GM18519 (cell line): Measurements from ENCODE around the gene ERBB4.

ENCODE experiments used
- ATAC-seq: cut with Tn5 transposase; IDR thresholded peaks from one replicate; pipeline ENCODE4 v1.9.1; 2021; ENCODE audit warnings: mild to moderate bottlenecking, moderate library complexity; ENCODE audit not compliant: unreplicated experiment, low FRiP score

ERBB4 gene

DNA sequence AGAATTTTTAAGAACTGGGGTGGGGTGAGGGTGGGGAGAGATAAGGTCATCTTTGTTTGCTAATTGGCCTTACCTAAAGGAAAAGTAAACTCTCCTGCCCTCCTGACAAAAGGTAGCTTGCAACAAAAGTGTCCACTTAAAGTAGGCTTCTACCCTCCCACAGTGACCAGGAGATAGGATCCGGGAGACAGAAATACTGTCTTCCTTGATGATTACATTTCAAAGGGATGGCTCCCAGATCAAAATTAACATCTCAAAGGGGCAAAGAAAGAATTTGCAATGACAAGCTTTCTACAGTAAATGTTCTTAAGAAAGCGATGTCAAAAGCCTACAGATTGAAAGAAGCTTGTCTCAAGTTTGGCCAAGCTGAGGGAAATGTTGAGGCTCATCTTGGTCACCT lies 1206.9 kb downstream of the ERBB4 start:
- no peak for ATAC-seq

DNA sequence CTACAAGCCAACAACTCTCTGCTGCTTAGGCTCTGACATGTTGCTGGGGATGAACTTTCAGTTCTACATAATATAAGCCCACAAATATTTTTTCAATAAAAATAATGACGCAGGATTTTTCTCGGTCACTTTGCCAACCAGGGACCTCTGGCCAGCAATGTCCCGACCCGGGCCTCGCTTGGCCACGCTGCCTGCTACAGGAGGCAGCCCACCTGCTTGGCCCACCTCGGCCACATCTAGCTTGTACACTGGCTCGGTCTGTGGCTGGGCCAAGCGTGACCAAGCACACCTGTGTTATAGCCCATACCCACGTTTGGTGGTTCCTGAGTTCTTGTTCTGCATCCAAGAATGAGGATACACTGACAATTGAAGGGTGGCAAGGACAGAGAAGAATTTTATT lies 1208.7 kb downstream of the ERBB4 start:
- ATAC-seq = no peak

DNA sequence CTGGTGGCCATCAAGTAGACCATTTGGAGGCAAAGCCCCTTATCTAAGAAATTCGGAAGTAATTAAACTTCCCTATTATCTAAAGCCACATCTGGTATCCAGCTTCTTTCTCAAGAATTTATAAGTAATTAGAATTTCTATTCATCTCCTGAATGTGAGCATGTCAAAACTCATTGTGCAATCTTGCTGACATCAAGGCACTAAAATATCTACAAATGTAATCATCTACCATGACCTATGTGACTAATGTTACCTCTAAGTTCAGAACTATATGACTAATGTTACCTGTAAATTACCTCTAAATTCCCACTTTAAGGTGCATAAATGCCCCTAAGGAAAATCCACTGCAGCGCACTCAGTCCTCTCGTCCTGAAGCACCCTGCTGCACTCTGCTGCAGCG lies 1209.2 kb downstream of the ERBB4 start:
- no peak for ATAC-seq

DNA sequence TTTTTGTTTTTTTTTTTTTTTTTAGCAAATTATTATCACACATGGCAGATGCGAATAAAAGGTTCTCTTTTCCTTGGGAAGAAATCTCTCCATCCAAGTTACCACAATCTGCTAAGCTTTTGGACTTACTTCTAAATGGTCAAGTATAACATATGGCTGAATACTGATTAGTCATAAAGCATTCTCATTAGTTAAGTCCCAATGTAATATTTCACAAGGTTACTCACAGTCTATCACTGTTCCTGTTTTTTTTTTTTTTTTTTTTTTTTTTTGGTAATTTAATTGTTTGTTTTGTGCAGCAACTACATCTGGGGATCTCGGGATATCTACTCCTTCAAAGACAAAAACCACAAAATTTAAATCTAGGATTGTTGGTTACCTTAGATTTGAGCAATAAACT lies 1210.5 kb downstream of the ERBB4 start:
- ATAC-seq = no peak
